Right renal cortex interstitium (tissue), 3 donors: ENCODE results near the gene DOK1. TPM values are rescaled to one million over a fixed set of nuclear protein-coding genes. Genes with fewer than 3 reads are reported as not detected.

Experiments used
- DNase-seq, 3 donors: peaks; one replicate each; pipeline ENCODE4 v3.0.0-alpha.2; 2013; ENCODE audit warnings: low read depth in 3 of 3, low spot score in 2 of 3
- polyA plus RNA-seq, 3 donors: library from polyadenylated mRNA; unstranded; fragments of 120-200 nt; gene quantifications; one replicate each; pipeline ENCODE4 v1.2.1, GENCODE V29; 2013; ENCODE audit not compliant: insufficient read length in 3 of 3

DOK1 gene
- polyA plus RNA-seq, 3 donors, result 8.0 to 9.8 (median 8.6) TPM

DNA sequence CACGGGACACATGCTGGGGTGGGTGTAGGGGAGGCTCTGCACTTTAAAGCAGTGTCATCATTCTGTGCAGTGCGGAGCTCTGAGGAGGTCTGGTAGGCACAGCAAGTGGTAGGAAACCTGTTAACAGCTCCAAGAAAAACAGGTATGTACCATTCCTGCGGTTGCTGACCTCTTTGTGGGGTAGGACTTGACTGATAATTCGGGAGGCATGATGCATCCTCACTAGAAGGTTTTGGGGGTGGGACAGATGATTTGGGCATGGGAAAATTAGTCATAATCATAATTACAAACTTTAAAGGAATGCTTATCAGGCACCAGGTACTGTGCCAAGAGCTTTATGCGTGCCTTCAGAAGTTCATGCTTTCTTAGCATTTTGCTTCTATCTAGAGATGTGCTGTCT is 9.7 kb downstream of the DOK1 start:
- DNase-seq, result no peak

DNA sequence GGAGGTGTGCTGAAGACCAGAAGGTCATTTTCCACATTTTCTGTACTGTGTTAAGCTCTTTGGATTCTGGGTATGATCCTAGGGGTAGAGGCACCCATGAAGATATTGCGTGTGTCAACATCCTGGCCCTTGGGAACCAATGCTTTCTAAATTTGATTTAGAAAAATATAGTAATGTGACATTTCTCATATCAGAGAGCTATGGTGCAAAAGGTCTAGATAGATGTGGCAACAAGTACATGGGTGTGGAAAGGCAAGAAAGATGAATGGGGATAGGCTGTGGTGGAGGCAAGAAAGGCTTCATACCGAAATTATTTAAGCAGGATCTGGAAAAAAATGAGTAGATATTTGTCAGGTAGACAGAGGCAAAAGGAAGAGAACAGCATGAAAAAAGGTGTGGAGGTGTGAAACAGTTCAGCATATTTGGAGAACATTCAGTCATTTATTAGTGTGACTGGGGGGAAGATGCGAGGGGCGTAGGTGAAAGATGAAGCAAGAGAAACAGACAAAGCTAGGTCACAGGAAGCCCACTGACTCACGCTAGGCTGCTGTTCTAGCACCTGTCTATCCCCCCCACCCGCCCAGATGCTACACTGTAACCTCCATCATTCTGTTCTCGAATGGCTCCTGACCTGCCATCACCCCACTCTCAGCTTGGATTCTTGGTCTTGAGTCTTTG is 11.7 kb downstream of the DOK1 start:
- no peak for DNase-seq

DNA sequence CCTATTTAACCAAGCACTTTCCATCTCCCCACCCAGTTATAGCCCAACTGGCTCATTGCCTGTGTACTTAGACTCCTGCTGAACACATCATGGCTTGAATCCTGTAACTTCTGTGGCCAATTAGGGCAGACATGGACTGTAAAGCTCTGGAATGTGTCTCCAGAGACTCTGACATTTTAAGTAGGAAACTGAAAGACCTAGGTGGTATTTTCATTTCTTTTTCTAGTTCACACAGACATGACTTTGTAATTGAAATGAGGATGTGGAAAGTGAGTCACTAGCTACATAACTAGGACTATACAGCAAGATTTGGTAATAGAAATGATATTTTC is 12.2 kb downstream of the DOK1 start:
- no peak for DNase-seq

DNA sequence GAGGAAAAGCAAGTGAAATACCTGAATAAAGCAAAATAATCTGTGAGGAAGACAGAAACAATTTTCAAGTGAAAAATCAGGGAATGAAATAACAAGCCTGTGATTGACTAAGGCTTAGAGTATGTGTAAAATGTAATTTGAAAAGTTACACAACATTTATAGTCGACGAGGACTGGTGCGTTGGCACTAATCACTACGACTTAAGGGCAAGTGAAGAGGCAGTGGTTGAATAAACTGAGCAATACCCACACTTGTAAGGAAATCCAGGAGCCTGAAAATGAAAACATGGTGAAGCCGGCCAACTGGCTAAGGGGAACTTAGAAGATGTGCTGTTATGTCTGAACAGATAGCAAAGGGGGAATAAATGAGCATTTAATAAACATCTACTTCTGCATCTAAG is 13.4 kb downstream of the DOK1 start:
- no peak for DNase-seq

DNA sequence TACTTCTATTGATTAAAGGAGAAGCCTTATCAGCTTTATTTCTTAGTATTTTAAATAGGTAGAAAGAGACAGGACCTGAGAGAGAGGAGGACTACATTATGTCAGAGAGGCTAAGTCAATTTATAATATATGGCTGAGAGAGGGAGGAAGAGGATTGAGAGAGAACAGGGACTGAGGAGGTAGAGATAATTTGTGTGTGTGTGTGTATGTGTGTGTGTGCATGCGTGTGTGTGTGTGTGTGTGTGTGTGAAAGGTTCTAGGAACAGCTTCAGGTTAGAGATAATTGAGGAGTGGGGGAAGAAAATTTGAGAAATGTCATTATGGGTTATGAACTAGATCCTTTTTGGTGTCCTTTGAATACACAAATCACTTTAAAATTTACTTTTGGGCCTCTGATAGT is 15.2 kb downstream of the DOK1 start:
- no peak for DNase-seq

DNA sequence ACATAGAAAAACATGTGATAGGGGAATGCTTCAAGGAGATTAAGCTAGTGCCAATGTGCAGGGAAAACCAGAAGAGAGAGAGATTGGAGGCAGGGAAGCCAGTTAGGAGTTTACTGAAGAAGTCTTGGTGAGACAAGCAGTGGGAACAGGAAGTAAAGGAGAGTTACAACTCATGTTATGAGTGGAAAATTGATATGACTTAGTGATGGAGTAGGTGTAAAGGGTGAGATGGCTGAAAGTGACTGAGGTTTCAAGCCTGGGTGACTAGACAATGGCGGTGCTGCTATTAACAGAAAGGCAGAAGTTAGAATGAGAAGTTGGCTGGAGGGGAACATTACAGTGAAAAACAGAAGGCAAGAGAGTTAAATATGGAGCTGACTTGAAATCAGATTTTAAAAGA is 16.5 kb downstream of the DOK1 start:
- no peak for DNase-seq

DNA sequence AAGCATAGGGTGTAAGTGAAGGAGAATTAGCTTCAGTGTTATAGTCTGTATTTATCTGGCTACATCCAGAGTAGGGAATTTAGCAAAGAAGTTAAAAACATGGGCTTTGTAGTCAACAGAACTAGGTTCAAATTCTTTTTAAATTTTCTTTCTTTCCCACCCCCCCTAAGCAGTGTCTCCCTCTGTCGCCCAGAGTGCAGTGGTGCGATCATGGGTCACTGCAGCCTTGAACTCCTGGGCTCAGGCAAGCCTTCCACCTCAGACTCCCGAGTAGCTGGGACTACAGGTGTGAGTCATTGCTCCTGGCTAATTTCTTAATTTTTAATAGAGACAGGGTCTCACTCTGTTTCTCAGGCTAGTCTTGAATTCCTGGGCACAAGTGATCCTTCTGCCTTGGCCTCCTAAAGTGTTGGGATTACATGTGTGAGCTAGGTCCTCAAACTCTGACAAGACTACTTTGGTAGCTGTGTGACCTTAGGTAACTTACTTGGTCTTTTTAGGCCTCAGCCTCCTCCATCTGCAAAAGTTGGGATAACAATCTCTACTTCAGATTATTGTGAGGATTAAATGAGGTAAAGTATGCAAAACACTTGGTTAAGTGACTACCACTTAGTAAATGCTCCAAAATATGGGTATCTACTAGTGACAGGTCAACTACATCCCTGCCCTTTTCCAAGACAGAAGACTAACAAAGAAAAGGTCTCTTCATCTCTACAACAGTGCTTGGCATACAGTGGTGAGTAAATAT is 17.8 kb downstream of the DOK1 start:
- DNase-seq, result no peak

DNA sequence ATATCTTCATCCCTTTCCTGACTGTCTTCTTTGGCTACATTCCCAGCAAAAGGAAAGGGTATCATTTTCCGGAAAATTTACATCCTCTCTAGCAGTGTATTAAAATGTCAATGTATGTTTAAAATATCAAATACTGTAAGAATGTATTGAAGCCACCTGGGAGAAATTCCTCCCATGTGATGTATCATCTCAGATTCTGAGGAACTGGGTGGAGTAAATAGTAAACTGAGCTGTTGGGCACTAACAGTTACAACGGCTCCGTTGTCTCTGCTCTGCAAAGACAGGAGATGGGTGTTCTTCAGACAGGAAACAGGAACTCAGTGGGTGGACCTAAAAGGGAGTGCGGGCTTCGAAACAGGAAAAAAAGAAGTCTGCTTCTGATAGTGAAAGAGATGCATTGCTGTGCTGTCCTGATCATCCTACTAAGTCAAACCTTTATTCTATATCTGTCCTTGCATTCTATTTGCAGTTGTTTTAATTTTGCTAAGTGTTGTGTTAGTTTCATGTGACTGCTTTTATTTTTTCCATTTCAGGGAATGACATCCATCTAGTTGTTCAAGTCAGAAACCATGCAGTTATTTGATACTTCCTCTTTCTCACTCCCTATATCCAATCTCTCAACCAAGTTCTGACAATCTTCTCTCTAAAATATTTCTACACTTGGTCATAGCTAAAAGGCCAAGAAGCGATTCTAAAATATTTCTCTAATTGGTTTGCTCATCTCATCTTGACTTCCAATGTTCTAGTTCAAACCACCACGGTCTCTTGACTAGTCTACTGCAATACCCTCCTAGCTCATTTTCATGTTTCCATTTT is 19.4 kb downstream of the DOK1 start:
- no peak for DNase-seq

DNA sequence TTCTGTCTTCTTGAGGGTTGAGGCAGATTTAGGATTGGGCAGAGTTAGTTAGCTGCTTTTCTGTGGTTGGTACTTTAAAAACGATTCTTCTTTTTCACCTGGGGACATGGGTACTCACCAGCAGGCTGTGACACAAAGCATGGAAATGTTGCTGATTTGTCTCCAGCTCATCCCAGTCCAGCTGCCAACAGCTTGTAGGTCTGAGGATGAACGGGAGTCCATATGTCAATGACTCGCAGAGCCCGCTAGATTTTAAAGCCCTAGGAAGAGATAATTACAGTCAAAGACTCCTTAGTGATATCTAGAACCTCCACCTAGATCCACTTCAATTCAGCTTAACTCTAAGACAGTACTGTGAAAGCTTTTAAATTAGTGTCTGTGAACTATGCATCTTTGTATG is 20.8 kb downstream of the DOK1 start:
- DNase-seq, result no peak

DNA sequence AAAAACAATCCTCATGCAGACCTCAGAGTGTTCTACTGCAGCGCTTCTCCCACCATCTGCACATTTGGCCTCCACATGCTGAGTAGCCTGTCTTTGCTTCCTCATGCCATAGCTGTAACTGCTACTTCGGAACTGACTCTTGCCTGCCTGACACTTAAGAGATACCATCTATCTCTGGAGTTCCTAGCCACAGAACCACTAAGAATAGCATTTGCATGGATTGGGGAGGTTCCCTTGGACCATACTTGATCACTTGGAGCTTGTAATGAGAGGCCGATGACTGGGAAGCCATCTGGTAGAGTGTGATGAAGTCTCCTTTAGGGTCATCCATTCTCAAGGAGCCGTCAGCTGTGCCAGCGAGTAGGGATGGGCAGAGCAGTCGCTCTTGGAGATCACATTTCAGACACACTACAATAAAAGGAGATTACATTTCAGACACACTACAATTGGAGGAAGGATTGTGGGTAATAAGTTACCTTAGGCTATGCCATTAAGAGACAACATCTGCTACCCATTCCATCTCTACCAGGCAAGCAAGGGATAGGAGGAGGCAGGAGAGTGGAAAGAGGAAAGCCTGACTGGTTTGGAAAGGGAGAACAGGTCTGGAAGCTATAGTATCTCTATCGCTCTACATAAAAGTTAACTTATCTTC is 21.8 kb downstream of the DOK1 start:
- no peak for DNase-seq

DNA sequence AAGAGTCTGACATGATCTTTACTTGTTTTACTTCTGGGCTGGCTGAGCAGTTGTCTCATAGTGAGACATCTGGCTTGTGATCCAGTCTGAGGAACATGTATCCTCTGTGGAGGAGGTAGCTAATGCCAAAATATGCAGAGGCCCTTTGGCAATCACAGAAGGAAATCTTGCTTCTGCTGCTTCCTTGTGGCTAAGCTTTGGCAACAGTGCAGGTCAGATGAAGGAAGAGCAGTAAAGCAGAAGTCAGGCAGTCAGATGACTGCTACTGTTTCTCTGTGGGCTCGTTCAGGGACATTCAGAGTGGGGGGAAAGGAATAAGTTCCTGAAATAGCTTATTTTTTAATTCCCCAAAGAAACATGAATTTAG is 22.3 kb downstream of the DOK1 start:
- DNase-seq, result no peak

DNA sequence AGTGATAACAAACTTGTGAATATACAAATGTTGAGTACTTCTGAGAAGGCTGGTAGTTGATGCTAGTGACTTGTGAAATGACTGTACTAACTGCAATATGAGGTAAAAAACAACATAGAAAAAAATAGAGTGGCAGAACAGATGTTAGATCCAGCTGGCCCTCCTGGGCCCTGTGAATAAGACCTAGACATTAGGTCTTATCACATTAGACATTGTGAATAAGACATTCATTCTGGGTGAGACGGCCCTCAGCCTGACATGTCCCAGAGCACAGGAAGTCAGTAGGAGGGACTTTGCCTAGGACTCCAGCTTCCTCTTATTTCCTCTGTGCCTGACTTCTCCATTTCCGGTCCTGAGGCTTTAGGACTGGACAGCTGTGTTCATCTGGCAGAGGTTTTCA is 22.9 kb downstream of the DOK1 start:
- DNase-seq, result no peak

DNA sequence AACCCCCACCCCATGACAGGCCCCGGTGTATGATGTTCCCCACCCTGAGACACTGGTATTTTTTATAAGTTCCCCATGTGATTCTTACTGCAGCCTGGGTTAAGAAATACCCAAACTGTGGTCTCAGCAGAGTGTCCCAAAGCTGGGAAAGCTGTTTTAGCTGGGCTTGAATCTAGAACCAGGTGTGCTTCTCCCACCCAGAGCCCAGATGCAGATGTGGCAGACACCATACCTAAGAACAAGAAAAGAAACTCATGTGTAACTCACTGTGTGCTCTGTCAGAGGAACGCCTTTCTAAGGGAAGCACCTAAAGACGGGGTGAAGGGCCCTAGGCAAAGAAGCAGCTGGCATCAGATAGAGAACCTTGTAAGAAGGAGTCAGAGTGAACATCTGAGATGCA is 23.9 kb downstream of the DOK1 start:
- DNase-seq, result no peak

DNA sequence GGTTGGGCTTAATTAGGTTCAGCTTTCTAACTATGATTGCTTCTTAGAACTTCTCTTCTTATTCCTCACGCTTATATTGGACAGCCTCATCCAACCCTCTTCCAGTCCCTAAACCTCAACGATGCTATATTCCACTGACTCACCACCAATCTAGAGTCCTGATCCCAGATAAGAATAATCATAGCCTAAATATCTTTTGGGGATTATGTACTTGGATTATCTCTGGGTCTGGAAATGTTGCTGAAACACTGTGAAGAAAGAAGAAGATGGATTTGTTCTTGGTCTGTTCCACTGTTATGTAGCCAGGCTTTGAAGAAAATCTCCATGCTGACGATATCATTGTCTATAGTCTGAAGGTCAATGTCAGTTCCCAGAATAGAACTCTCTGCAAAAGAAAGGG is 26.9 kb downstream of the DOK1 start:
- DNase-seq, result no peak

DNA sequence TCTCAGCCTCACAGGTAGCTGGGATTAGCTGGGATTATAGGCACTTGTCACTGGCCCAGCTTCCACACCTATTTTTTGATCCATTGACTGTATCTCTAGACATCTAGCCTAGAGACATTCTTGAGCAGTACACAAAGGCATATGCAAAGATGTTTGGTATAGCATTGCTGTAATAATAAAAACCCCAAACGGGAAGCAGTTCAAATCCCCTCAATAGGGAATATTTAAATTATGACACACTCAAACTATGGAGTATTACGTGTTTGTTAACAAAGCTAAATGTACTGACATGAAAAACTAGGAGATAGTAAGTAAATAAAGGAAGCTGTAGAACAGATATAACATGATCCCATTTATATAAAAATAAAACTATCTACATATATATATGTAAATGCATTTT is 27.7 kb downstream of the DOK1 start:
- DNase-seq, result no peak

DNA sequence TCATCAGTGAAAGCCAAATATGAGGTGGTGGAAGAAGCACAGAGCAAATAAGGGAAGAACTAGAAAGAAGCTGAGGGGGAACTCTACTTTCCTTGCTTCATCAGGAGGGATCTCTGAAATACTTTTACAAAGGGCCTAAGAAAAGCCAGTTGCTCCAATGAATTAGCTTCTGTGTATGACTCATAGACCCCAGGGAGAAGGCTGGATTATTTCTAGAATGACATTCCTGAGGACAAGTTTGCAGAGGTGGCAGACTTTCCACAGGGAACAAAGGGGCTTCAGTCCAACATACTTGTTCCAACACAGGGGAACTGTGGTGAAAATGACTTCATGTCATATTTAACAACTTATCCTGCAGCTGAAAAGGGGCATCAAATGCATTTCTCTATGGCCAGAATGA is 29.0 kb downstream of the DOK1 start:
- DNase-seq, result no peak

DNA sequence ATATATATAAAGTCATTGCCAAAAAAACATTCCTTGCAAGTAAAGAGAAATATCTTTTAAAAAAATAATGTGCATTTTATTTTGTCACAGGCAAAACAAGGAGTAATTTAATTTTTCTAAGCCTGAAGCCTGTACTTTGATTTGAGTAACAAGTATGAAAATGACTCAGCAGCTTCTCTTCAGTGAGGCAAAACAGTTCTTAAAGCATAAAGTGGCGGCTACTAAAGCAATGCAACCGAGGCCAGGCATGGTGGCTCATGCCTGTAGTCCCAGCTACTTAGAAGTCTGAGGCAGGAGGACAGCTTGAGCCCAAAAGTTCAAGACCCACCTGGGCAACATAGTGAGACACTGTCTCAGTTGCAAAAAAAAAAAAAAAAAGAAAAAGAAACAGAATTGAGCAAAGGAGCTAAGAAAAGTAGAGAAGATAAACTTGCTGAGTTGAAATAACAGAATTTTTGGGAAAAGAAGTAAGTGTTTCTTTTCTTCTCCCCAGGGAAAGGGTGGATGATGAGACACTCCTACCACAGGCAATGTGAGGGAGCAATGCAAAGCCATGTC is 29.6 kb downstream of the DOK1 start:
- no peak for DNase-seq

DNA sequence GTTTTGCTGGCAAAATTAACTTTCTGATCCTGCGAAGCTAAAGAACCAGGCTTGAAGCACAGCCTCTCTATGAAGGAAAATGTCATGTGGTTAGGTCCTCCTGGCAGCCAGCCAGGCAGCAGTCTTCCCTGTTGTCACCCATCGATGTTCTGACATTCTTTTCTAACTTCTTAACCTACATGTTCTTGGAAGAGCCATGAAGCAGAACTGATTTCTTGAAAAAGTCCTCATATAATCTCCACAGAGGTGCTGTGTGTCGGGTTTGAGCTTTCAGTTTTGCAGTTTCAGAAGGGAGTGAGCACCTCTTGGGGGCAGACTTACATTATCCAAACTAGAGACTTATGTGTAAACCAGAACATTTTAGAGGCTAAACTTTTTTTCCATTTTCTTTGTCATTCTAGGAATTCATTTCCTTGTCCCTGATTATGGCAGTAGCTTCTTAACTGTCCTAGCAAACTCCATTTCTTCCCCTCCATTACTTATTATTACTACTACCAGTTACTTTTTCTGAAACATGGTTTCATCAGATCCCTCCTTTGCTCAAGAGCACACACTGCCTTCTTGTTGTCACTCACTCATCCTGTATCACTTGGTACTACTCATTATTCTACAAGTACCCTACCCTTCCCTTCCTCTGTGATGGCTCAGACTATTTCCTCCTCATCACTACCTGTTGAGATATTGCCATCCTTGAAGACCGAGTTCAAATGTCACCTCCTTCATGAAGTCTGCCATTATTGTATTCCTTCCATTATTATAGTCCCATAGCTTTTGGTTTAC is 31.1 kb downstream of the DOK1 start:
- no peak for DNase-seq

DNA sequence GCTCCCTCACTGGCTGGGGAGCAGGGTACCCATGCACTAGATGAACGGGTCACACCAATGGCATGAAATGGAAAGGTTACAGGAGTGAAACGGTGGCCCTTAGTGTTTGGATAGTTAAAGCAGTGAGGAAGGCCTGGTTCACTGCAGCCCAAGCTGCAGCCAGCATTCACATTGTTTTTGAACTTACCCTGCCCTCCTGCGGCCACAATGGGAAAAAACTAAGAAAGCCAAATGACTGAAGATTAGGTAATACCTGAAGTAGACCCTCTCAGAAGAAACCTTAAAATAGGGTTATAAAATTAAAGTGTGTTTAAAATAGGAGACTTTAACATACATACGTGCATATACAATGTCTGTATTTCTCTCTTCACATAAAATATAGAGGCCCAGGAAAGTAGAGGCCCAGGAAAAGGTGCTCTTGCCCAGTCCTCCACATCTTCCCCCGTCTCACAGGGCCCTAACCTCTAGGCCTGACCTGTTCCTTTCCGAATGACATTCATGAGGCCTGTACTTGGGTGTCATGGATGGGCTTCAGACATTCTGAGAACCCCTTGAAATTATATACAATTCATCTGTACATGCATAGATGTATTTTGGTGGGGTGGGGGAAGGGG is 33.3 kb downstream of the DOK1 start:
- peak; percentile 55 to 57 (median 56) for DNase-seq

DNA sequence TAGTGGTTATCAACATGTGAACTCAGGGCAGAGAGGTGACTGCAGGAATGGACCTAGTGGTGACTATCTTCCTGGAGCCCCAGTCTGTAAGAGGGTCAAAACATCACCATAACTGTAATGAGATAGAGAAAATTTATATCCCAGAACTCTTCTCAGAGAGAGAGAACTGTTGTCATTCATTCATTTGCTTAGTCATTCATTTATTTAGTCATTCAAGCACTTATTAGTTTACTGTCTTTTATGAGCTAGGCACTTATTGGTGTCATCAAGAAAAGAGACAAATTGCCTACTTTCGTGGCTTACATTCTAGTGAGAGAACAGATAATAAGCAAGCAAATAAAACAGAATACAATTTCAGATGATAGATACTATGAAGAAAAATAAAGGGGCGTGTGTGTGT is 34.1 kb downstream of the DOK1 start:
- DNase-seq, result no peak
